Upper lobe of left lung (tissue), 4 donors: ENCODE results near the gene TMEM132E.

Experiments
- POLR2A ChIP-seq, 4 donors: fragments of 450-650 bp; IDR thresholded peaks; one replicate each; pipeline ENCODE4 v1.5.1; 2016 to 2017; ENCODE audit warnings: antibody characterized with exemption in 4 of 4, mild to moderate bottlenecking in 2 of 4
- POLR2AphosphoS5 ChIP-seq, 2 donors: sonication (generic); formaldehyde crosslinking; IDR thresholded peaks; one replicate each; pipeline ENCODE4 v1.5.1; 2017; ENCODE audit warnings: antibody characterized with exemption in 2 of 2
- TF ChIP-seq, protein P1 (sequence below), 6 experiments: fragments of 450-650 bp in 4 of 6; fragments of 200-600 bp in 2 of 6; sonication (generic) in 2 of 6; IDR thresholded peaks; one replicate each; pipeline ENCODE4 v1.5.1; 2016 to 2019; ENCODE audit warnings: antibody characterized with exemption in 6 of 6

DNA sequence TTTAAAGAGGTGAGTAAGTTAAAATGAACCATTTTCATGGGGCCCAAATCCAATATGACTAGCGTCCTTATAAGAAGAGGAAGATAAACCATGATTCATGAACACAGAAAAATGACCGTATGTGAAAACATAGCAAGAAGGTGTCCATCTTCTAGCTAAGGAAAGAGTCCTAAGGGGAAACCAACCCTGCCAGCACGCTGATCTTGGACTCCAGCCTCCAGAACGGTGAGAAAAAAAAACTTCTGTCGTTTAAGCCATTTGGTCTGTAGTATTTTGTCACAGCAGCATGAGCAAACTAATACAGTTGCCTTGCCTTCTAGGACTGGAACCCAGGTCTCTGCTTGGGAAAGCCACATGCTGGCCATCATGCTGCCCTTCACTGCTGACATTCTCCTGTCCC is 4.2 kb upstream of the TMEM132E start:
- TF ChIP-seq, protein P1, sequence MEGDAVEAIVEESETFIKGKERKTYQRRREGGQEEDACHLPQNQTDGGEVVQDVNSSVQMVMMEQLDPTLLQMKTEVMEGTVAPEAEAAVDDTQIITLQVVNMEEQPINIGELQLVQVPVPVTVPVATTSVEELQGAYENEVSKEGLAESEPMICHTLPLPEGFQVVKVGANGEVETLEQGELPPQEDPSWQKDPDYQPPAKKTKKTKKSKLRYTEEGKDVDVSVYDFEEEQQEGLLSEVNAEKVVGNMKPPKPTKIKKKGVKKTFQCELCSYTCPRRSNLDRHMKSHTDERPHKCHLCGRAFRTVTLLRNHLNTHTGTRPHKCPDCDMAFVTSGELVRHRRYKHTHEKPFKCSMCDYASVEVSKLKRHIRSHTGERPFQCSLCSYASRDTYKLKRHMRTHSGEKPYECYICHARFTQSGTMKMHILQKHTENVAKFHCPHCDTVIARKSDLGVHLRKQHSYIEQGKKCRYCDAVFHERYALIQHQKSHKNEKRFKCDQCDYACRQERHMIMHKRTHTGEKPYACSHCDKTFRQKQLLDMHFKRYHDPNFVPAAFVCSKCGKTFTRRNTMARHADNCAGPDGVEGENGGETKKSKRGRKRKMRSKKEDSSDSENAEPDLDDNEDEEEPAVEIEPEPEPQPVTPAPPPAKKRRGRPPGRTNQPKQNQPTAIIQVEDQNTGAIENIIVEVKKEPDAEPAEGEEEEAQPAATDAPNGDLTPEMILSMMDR (IDR thresholded peaks at IDR 0.05) = no peak
- TF ChIP-seq POLR2A (IDR thresholded peaks at IDR 0.05) (no peak), POLR2AphosphoS5 (IDR thresholded peaks at IDR 0.05) (no peak)
